GM12892 (cell line): Measurements from ENCODE around the gene CYB5A.

Experiments
- POLR2A ChIP-seq: IDR thresholded peaks from 2 replicates; pipeline ENCODE4 v1.6.1; 2011; ENCODE audit warnings: low read depth, low read length, control low read depth
- POLR2AphosphoS5 ChIP-seq: IDR thresholded peaks from 2 replicates; pipeline ENCODE4 v1.6.1; 2011; ENCODE audit warnings: low read depth, low read length, control low read depth

- no peak for TF ChIP-seq POLR2A
- TF ChIP-seq POLR2AphosphoS5: no peak
Observed at GRCh38 chr18:74230922-74231714, 60.6 kb downstream of the CYB5A start.
